HK-2 (cell line): ENCODE data around the gene SLC16A9.
A peak's percentile ranks its signal among the peaks of the same experiment; 100 is the strongest.

Experiments
- DNase-seq: peaks from one replicate; pipeline ENCODE4 v3.0.0-alpha.2; 2018; ENCODE audit not compliant: unreplicated experiment

The SLC16A9 gene

DNA sequence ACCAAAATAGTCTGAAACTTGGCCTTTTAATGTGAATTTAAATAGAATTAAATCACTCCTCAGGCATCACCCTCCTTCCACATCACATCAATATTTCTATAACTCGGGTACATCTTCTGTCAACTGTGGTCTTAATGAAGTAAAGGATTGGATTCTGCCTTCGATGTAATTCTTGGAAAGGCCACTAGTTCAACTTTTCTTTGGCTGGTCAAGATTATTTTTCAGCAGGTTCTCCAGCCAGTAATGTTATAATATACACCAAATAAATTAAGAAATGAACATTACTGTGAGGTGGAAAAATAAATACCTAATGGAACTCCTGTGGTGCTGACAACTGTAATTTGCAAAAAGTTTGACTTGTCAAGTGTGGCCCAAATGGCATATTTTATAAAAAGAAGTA is 9.7 kb upstream of the SLC16A9 start:
- DNase-seq: no peak

- no peak for DNase-seq
Observed at GRCh38 chr10:59718257-59718656, 8.6 kb upstream of the SLC16A9 start.

DNA sequence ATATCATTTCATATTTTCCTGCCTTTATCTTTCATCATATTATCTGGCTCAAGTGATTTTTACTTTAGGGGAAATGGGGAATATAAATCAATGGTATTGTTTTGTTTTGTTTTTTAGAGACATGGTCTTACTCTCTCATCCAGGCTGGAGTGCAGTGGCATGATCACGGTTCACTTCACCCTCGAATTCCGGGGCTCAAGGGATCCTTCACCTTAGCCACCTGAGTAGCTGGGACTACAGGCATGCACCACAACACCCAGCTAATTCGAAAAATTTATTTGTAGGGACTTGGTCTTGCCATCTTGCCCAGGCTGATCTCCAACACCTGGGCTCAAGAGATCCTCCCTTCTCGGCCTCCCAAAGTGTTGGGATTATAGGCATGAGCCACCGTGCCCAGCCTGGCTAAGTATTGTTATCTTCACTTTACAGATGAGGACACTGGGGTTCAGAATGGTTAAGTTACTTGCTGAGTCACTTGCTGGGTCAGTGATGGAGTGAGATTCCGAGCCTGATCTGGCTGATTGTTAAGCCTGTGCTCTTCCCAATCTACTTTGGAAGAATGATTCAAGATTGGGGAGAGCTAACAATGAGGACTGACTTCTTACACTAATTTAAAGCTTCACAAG is 3.7 kb upstream of the SLC16A9 start:
- DNase-seq: no peak

DNA sequence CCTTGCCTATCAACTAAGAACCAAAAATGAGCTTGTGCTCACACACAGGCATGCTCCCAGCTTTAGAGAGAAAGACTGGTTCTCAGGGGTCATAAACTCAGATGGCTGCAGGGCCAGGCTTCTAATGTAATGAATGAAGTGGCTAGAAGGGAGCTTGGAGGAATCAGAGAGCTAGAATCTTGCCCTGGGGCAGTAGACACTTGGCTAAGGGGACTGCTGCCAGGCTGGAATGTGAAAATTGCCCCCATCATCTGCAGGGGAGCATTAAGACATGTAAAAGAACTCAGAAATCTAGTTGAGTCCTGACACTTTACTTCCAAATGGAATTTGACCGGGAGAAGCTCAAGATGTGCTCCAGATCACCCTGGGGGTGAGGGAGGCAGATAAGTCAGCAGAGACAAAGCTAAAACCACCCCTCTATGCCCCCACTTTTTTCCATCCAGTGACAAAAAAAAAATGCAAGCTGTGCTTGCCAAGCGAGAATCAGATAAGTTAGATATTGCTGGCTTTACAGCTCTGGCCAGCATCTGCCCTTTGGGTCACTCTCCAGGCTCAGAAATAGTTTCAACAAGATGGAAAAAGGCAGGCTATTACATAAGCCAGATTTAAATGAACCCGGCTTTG is 2.3 kb upstream of the SLC16A9 start:
- no peak for DNase-seq

DNA sequence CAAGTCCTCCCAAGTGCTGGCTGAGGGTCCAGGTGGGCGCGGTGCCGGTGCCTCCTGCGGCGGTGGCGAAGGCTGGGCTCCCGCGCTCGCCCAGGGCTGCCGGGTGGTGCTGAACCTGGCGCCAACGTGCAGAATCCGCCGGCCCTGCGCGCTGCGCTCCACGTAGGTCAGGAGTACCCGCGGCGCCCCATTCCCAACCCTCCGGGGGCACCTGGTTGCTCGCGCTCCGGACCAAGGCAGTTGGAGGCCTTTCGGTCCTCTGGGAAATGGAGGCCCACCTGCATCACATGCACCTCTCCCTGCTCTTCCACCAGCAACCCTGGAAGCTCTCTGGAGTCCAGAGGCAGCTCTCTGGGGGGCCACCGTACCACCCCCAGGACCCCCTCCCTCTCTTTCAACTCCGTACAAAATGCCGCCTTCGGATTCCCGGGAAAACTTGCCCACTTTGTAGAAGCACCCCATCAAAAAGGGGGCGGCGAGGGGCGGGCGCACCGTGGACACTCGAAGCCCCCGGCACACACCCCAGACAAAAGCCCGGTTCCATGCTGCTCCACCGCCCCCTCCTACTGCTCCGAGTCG is 745 bp downstream of the SLC16A9 start:
- DNase-seq: peak; percentile 63

- DNase-seq: no peak
Observed at GRCh38 chr10:59706851-59707797, 2.5 kb downstream of the SLC16A9 start.

GRCh38 chr10:59705931-59706330 is 3.7 kb downstream of the SLC16A9 start:
- no peak for DNase-seq

- DNase-seq: no peak
Observed at GRCh38 chr10:59704630-59705029, 5.0 kb downstream of the SLC16A9 start.

DNA sequence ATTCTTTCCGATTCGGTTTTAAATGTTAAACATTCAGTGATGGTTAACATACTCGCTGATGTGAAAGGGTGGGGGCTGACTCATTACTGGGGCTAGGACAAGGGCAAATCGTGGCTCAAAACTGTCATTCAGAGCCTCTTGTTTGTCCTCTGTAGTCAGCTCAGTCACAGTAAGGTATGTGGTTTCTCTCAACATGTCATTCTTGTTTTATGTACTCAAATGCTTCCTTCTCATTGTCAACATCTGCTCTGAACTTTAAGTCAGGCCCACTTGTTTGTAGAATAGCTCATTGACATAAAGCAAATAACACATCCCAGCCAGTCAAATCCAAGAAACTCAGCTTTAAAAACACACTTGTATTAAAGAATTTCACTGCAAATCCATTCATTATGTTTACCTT is 7.3 kb downstream of the SLC16A9 start:
- no peak for DNase-seq

DNA sequence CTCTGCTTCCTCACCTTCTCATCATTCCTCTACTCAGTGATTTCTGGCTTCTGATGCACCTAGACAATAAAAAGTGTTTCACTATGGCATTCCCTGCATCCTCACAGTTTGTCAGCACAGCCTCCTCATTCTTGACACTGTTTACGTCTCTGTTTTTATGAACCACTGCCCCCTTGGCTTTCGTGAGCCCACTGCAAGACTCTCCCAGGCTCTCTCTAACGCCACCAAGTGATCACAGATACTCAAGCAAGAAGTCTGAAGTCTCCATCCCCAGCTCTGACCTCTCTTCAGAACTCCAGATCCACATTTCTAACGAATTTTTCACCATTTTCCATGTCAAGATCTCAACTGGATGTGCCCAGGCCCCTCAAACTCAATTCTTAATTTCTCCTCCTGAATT is 8.9 kb downstream of the SLC16A9 start:
- DNase-seq: no peak

GRCh38 chr10:59698326-59698725 is 11.3 kb downstream of the SLC16A9 start:
- no peak for DNase-seq

DNA sequence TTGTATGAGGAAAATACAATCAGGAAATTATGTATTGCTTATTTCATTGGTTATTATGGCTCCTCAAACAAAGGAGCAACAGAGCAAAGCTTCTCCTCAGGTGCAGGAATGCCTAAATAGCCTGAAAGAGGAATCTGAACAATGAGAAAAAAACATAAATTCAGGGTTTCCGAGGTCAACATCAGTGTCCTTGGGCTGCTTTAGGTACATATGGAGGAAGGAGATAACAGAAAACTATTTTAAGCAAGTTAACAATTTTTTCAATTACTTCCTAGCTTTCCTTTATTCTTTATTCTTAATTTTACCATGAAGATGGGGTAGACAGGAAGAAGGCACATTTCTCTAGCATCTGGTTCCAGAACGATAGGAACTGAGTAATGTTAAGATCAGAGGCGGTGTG is 14.0 kb downstream of the SLC16A9 start:
- DNase-seq: no peak

DNA sequence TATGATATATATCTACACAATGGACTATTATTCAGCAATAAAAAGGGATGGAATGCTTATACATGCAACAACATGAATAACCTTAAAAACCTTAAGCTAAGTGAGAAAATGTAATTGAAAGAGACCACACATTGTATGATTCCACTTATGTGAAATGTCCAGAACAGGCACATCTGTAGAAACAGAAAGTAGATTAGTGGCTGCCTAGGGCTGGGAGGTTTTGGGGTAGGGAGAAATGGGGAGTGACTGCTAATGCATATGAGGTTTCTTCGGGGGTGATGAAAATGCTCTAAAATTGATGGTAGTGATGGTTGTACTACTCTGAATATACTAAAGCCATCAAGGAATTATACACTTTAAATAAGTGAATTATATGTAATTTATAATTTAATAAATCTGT is 14.7 kb downstream of the SLC16A9 start:
- DNase-seq: no peak

DNA sequence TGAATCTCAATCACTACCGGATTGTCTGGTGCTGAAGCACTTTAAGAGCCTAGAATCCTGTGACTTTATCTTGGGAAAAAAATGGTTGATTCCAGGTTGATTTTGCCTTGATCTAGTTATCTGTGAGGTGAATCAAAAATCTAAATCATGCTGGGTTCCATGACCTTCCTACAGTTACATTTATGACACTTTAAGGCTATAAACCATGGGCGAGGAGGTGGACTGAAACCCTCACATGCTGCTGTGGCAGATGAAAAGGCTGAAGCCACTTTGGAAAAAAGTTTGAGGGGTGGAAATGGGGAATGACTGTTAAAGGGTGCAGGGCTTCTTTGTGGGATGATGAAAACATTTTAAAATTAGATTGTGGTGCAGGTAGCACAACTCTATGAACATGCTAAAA is 17.5 kb downstream of the SLC16A9 start:
- no peak for DNase-seq

DNA sequence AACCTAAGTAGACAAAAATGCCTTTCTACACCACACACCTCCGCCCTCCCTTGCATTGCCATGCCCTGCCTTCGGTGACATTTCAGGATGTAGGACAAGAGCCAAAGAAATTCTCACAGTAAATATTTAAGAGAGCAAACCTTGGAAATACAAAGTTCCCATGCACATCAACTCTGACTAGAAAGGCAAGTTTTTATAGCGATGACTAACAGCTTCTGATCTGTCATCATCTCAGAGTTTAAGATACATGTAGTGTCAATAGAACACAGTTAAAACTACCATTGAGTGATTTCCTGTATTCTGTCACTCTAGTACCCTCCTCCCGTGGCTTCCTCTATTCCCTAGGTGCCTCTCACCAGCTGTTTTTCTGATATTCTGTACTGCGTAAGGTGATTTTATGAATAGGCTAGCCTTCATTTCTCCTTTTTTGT is 20.7 kb downstream of the SLC16A9 start:
- no peak for DNase-seq

DNA sequence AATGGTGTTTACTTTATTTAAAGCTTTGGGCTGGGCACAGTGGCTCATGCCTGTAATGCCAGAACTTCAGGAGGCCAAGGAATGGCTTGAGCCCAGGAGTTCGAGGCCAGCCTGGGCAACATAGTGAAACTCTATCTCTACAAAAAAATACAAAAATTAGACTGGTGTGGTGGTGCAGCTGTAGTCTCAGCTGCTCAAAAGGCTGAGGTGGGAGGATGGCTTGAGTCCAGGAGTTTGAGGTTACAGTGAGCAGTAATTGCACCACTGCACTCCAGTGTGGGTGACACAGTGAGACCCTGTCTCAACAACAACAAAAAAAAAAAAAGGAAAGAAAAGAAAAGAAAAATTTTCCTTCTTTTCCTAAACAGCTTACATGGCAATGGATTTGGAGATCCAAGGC is 22.0 kb downstream of the SLC16A9 start:
- DNase-seq: no peak

- no peak for DNase-seq
Observed at GRCh38 chr10:59684006-59684405, 25.6 kb downstream of the SLC16A9 start.

DNA sequence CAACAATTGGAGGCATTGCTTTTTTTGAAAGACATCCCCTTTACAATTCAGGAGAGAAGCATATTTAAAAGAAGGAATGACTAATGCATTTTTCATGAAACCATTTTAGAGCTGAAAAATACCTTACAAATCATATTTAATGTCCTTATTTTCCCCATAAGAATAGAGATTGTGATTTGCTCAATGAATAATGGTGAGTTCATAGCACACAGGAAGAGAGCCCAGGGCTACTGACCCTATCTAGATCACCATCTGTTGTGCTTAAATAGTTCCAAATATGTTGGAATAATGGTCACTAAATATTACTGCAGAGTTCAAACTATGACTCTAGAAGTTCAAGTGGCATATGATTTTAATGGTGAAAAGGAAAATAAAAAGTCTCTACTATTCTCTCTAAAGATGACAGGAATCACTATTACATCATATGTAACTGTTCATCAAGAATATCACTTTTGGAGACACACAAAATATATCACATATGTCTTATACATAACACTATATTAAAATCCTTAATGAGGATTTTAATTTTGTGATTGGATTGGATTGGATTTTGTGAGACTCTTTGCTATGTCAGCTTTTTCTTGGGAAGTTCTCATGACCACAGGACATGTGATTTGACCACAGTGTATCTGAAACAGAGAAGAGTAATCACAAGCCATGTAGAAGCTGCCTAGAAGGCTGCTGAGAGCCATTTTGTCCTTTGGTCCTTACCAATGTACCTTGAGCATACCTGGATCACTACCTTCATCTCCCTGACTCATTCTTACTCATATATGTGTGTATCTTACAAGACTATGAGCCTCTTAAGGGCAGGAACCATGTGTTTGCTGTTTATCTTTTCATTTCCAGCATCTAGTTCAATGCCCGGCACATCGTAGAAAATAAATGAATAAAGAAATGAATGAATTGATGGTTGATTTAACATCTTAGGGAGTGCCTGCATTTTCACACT is 26.4 kb downstream of the SLC16A9 start:
- DNase-seq: no peak

DNA sequence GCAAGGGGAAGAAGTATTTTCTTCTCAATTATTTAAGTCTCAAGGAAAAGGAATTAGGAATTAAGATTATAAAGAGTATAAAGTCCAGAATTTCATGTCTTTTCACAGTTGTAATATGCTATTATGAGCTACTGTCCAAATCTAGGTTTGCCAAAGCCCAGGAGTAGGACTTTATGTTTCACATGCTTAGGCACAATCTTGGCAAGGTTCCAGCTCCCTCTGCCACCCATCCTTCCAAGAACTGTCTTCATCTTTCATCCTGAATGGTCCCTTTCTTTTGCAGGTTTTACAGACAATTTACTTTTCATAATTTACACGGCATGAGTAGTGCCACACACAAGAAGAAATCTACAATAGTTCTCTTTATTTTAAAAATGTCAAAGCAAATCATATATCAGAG is 29.5 kb downstream of the SLC16A9 start:
- DNase-seq: no peak

GRCh38 chr10:59678884-59679301 is 30.8 kb downstream of the SLC16A9 start:
- peak; percentile 20 for DNase-seq

- DNase-seq: no peak
Observed at GRCh38 chr10:59677253-59677831, 32.3 kb downstream of the SLC16A9 start.
